HCT116 (cell line): ENCODE data around the gene TMEM219. TPM values are rescaled to one million over a fixed set of nuclear protein-coding genes. Genes with fewer than 3 reads are reported as not detected.

Source experiments
- ATAC-seq: fragments of 200-7000 bp; cut with Tn5 transposase; 2 replicates; pipeline ENCODE4 v1.9.1; 2020; ENCODE audit warnings: mild to moderate bottlenecking, moderate library complexity
- BruUV-seq: library from RNA; stranded (reverse); fragments of 400-500 nt; replicated peaks from 2 replicates; lab custom pipeline; 2021; lab: Mats Ljungman, UMichigan
- CTCF ChIA-PET: fragments of 300-600 bp; sonication (Branson Sonifier 250); formaldehyde crosslinking; loops from one replicate; lab custom pipeline; 2021; ENCODE audit warnings: antibody characterized with exemption; lab: Charles Lee
- POLR2A ChIA-PET: fragments of 300-600, 350-600 bp; sonication (Branson Sonifier 250); formaldehyde crosslinking; loops from one replicate; lab custom pipeline; 2021; ENCODE audit warnings: antibody characterized with exemption; lab: Charles Lee
- RAD21 ChIA-PET, 2 experiments: fragments of 300-600 bp; sonication (Branson Sonifier 250); formaldehyde crosslinking; loops; one replicate each; lab custom pipeline; 2023; ENCODE audit warnings: low total read pairs in 2 of 2; ENCODE audit not compliant: uncharacterized antibody in 2 of 2, unreplicated experiment in 2 of 2, low non-redundant PET in 1 of 2; lab: Charles Lee
- DNase-seq: peaks from one replicate; pipeline ENCODE4 v3.0.0-alpha.2; 2010; ENCODE audit warnings: low read depth, low spot score
- H2AFZ ChIP-seq: fragments of 200-600 bp; shearing (Covaris generic), sonication (generic); 2 replicates; pipeline ENCODE4 v1.6.1; 2017; ENCODE audit warnings: low read depth, mixed run types, mixed read lengths, antibody characterized with exemption, low read length; ENCODE audit not compliant: poor library complexity, severe bottlenecking
- H3K27ac ChIP-seq: 2 replicates; pipeline ENCODE4 v1.5.1; 2012; ENCODE audit warnings: low read depth, low read length
- H3K27me3 ChIP-seq: fragments of 200-600 bp; sonication (generic); 2 replicates; pipeline ENCODE4 v1.6.1; 2016; ENCODE audit warnings: mixed run types, low read length, mixed read lengths; ENCODE audit not compliant: insufficient read depth
- H3K36me3 ChIP-seq, 2 experiments: fragments of 200-500 bp in 1 of 2; fragments of 200-600 bp in 1 of 2; sonication (Bioruptor generic) in 1 of 2; sonication (generic) in 1 of 2; 2 replicates each; pipeline versions ENCODE4 v1.5.1 to v1.6.1; 2014 to 2016; ENCODE audit warnings: low read length in 2 of 2, inconsistent platforms in 1 of 2, mixed read lengths in 1 of 2, mixed run types in 1 of 2; ENCODE audit not compliant: insufficient read depth in 2 of 2, control insufficient read depth in 1 of 2
- H3K4me1 ChIP-seq, 2 experiments: fragments of 200-600 bp in 1 of 2; sonication (generic) in 1 of 2; 2 replicates each; pipeline versions ENCODE4 v1.5.1 to v1.6.1; 2012 to 2017; ENCODE audit warnings: low read length in 2 of 2, inconsistent platforms in 1 of 2, mild to moderate bottlenecking in 1 of 2, mixed read lengths in 1 of 2, mixed run types in 1 of 2, moderate library complexity in 1 of 2; ENCODE audit not compliant: insufficient read depth in 2 of 2, control insufficient read depth in 1 of 2
- H3K4me2 ChIP-seq: fragments of 200-600 bp; sonication (generic); 2 replicates; pipeline ENCODE4 v1.6.1; 2017; ENCODE audit warnings: mixed run types, low read length, mixed read lengths
- H3K4me3 ChIP-seq, 2 experiments: fragments of 200-600 bp in 1 of 2; sonication (generic) in 1 of 2; replicated peaks in 1 of 2; 2 replicates each; pipeline ENCODE4 v1.5.1; 2011 to 2016; ENCODE audit warnings: low read length in 2 of 2, control low read depth in 1 of 2, low read depth in 1 of 2, mild to moderate bottlenecking in 1 of 2, mixed read lengths in 1 of 2, mixed run types in 1 of 2
- H3K79me2 ChIP-seq: fragments of 200-600 bp; sonication (generic); 2 replicates; pipeline ENCODE4 v1.6.1; 2017; ENCODE audit warnings: mild to moderate bottlenecking, mixed run types, low read length, moderate library complexity, mixed read lengths; ENCODE audit not compliant: insufficient read depth
- H3K9ac ChIP-seq: fragments of 200-600 bp; sonication (generic); 2 replicates; pipeline ENCODE4 v1.6.1; 2016; ENCODE audit warnings: low read length, mixed read lengths
- H3K9me2 ChIP-seq: fragments of 200-600 bp; sonication (generic), shearing (Covaris generic); 2 replicates; pipeline ENCODE4 v1.6.1; 2017; ENCODE audit warnings: mixed run types, mild to moderate bottlenecking, moderate library complexity; ENCODE audit not compliant: insufficient read depth
- H3K9me3 ChIP-seq, 2 experiments: fragments of 200-500 bp in 1 of 2; fragments of 200-600 bp in 1 of 2; sonication (Bioruptor generic) in 1 of 2; sonication (generic) in 1 of 2; 2 replicates each; pipeline ENCODE4 v1.6.1; 2014 to 2017; ENCODE audit warnings: low read length in 2 of 2, mixed read lengths in 2 of 2, inconsistent platforms in 1 of 2, low read depth in 1 of 2, mild to moderate bottlenecking in 1 of 2, mixed run types in 1 of 2, moderate library complexity in 1 of 2; ENCODE audit not compliant: control insufficient read depth in 1 of 2, insufficient read depth in 1 of 2
- H4K20me1 ChIP-seq: fragments of 200-600 bp; sonication (generic), shearing (Covaris generic); 2 replicates; pipeline ENCODE4 v1.6.1; 2017; ENCODE audit warnings: mixed run types, mild to moderate bottlenecking, moderate library complexity; ENCODE audit not compliant: insufficient read depth
- CBX3 ChIP-seq: IDR thresholded peaks from 2 replicates; pipeline ENCODE4 v1.6.1; 2012; ENCODE audit warnings: low read depth
- CTCF ChIP-seq, 3 experiments: fragments of 200-600 bp in 1 of 3; sonication (generic) in 1 of 3; IDR thresholded peaks in 2 of 3; conservative IDR thresholded peaks in 1 of 3; 2 replicates each; pipeline ENCODE4 v1.5.1; 2012 to 2017; ENCODE audit warnings: low read depth in 2 of 3, low read length in 2 of 3, antibody characterized with exemption in 1 of 3, borderline replicate concordance in 1 of 3, control low read depth in 1 of 3, mild to moderate bottlenecking in 1 of 3, mixed read lengths in 1 of 3, mixed run types in 1 of 3, moderate library complexity in 1 of 3; ENCODE audit not compliant: insufficient read depth in 1 of 3
- EZH2phosphoT487 ChIP-seq: fragments of 200-600 bp; IDR thresholded peaks from 2 replicates; pipeline ENCODE4 v1.6.1; 2018; ENCODE audit warnings: antibody characterized with exemption, borderline replicate concordance
- JUND ChIP-seq: IDR thresholded peaks from 2 replicates; pipeline ENCODE4 v1.6.1; 2012
- POLR2AphosphoS5 ChIP-seq: IDR thresholded peaks from 2 replicates; pipeline ENCODE4 v1.6.1; 2011; ENCODE audit warnings: mild to moderate bottlenecking, low read depth, low read length, moderate library complexity
- SIN3A ChIP-seq: IDR thresholded peaks from 2 replicates; pipeline ENCODE4 v1.6.1; 2012; ENCODE audit warnings: low read depth
- SP1 ChIP-seq: IDR thresholded peaks from 2 replicates; pipeline ENCODE4 v1.6.1; 2012; ENCODE audit warnings: low read depth
- SRF ChIP-seq: IDR thresholded peaks from 2 replicates; pipeline ENCODE4 v1.6.1; 2012; ENCODE audit warnings: low read depth
- TCF7L2 ChIP-seq: IDR thresholded peaks from 2 replicates; pipeline ENCODE4 v1.7.0; 2011; ENCODE audit warnings: borderline replicate concordance, inconsistent platforms; ENCODE audit not compliant: insufficient read depth, insufficient read length; ENCODE audit errors: extremely low read depth
- YY1 ChIP-seq: IDR thresholded peaks from 2 replicates; pipeline ENCODE4 v1.6.1; 2011; ENCODE audit warnings: low read length, low read depth, moderate library complexity, mild to moderate bottlenecking; ENCODE audit not compliant: insufficient replicate concordance; ENCODE audit errors: extremely low read depth
- ZFX ChIP-seq: fragments of 450-650 bp; IDR thresholded peaks from 2 replicates; pipeline ENCODE4 v1.6.1; 2017
- ZNF274 ChIP-seq: fragments of 200-500 bp; sonication (Bioruptor generic); IDR thresholded peaks from 2 replicates; pipeline ENCODE4 v1.6.1; 2014; ENCODE audit warnings: mild to moderate bottlenecking, low read depth, low read length, inconsistent platforms
- intact Hi-C: fragments of 100-400 bp; cut with micrococcal nuclease; formaldehyde crosslinking; loops from 2 replicates; pipeline ENCODE4 v1.10.0; 2022
- total RNA-seq: library from RNA; stranded (reverse); gene quantifications from one replicate; pipeline ENCODE4 v1.2.1, GENCODE V29; 2021; ENCODE audit not compliant: unreplicated experiment

Gene TMEM219
- total RNA-seq, 1 experiment from 2014 or later = 75.5 TPM

DNA sequence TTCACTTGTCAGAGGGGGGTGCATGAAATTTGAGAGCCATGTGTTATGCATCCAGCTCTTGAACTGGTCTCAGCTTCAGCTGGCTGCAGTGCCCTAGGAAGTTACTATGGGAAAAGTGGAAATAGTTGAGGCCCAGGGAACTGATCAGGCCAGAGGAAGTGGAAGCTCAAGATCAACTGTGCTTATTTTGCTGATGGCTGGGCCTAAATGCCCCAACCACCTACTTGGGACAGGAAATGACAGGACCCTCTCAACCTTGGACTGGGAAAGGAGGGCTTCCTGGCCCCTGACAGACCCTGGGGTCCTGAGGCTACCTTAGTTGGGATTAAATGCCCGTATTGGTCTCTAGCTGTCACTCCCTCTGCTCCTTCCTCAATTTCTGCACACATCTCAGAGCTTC is 10.6 kb downstream of the TMEM219 start (continued):
- TF ChIP-seq TCF7L2 (no peak), SP1 (no peak)

DNA sequence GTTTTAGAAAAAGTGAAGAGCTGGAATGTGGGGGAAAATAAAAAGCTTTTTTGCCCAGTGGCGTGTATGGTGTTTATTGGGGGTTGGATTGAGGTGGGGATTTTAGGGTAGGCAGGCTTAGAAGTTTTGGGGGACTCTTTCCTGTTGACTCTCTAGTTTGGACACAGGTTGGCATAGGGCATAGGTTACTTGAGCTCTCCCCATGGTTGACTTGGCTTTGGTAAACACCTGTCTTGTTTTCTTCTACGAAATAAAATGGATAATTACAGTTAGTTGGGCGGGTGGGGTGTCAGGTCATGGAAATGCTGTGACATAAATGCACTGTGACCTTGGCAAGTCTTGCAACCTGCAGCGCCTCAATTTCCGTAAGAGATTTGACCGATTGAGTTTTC is 11.1 kb downstream of the TMEM219 start:
- H3K27ac ChIP-seq = peak overlapping the region; percentile 79; the same call in 1 of the 2 replicates
- no peak overlapping the region for H2AFZ ChIP-seq
- no peaks in the 10 kb centered on the region for H4K20me1 ChIP-seq
- peaks cover 43% of the 10 kb centered on the region for H3K79me2 ChIP-seq
- peaks cover 6 to 8% of the 10 kb centered on the region in 2 experiments; a peak in 3 of 4 replicates for H3K36me3 ChIP-seq
- DNase-seq = no peak
- no peaks in the 10 kb centered on the region; a peak in 1 of 4 replicates for H3K9me3 ChIP-seq
- H3K4me2 ChIP-seq = no peak overlapping the region; the same call in 1 of the 2 replicates
- ChIA-PET CTCF (interaction anchor here (0.8 to 1.6 kb wide), 11 partner anchors 11 to 282 kb away, joined by 3 to 5 read pairs (median 3); partner anchors contain the start of genes KCTD13, PAGR1 and TMEM219), RAD21 (interaction anchor here (0.9 to 1.2 kb wide), 4 partner anchors 11 to 47 kb away, joined by 3 to 4 read pairs (median 4); partner anchors contain the start of genes KCTD13 (in 1 of the 2) and TMEM219 (in 1 of the 2)), POLR2A (interaction anchor here (0.6 to 2.3 kb wide), 9 partner anchors 11 to 157 kb away, joined by 3 to 22 read pairs (median 4); partner anchors contain the start of genes HIRIP3, PAGR1, SEZ6L2 and TMEM219)
- H3K4me3 ChIP-seq = no peak overlapping the region
- H3K27me3 ChIP-seq = no peaks in the 10 kb centered on the region
- peaks cover 8 to 26% of the 10 kb centered on the region in 2 experiments for H3K4me1 ChIP-seq
- intact Hi-C loops = loop anchor here (1.0 to 5.0 kb wide), 3 partner anchors 29 to 74 kb away; partner anchors contain the start of genes KCTD13 and SEZ6L2
- ATAC-seq = no peak
- no peak for TF ChIP-seq CTCF (IDR thresholded peaks at IDR 0.05 in 2 of 3, conservative IDR thresholded peaks at IDR 0.05 in 1 of 3; ENCODE audit: borderline replicate concordance in 1 of 3, insufficient read depth in 1 of 3, low read depth in 2 of 3, low read length in 2 of 3)
- TF ChIP-seq SIN3A = no peak
- no peak for TF ChIP-seq YY1
- no peak for TF ChIP-seq ZFX
- TF ChIP-seq POLR2AphosphoS5 = no peak
- no peak for TF ChIP-seq EZH2phosphoT487
- no peak for TF ChIP-seq SRF
- TF ChIP-seq ZNF274 = no peak
- no peak for TF ChIP-seq JUND
- TF ChIP-seq CBX3 = no peak
- no TSS peak for BruUV-seq
- H3K9me2 ChIP-seq = no peaks in the 10 kb centered on the region
- no peak overlapping the region for H3K9ac ChIP-seq
